Fibroblast of skin of right quadriceps (primary cell): ENCODE measurements around the gene SLC66A3.
A peak's percentile ranks its signal among the peaks of the same experiment; 100 is the strongest.

Source experiments
- DNase-seq: peaks from one replicate; pipeline ENCODE4 v3.0.0-alpha.2; 2013

SLC66A3 gene

GRCh38 chr2:11155381-11156035 lies at the start of gene SLC66A3:
Gene SLC66A3 (plus strand): TSS chr2:11155467. CDS start chr2:11155547, 80 bp downstream.
- DNase-seq, result peak; percentile 88

GRCh38 chr2:11109002-11109401 lies 46.3 kb upstream of the SLC66A3 start:
- DNase-seq, result no peak

GRCh38 chr2:11112870-11113428 lies 42.3 kb upstream of the SLC66A3 start:
- no peak for DNase-seq

GRCh38 chr2:11117776-11118175 lies 37.5 kb upstream of the SLC66A3 start:
- no peak for DNase-seq

GRCh38 chr2:11118761-11119160 lies 36.5 kb upstream of the SLC66A3 start:
- no peak for DNase-seq

- peak; percentile 40 for DNase-seq
These were observed 34.0 kb upstream of the SLC66A3 start for GRCh38 chr2:11121099-11121822.

- DNase-seq, result no peak
These were observed 33.5 kb upstream of the SLC66A3 start for GRCh38 chr2:11121823-11122155.

- DNase-seq, result no peak
These were observed 32.9 kb upstream of the SLC66A3 start for GRCh38 chr2:11122380-11122779.

- DNase-seq, result no peak
These were observed 32.1 kb upstream of the SLC66A3 start for GRCh38 chr2:11123001-11123809.

- DNase-seq, result peak; percentile 28
These were observed 31.2 kb upstream of the SLC66A3 start for GRCh38 chr2:11123856-11124759.

- no peak for DNase-seq
These were observed 30.6 kb upstream of the SLC66A3 start for GRCh38 chr2:11124760-11125068.

GRCh38 chr2:11127761-11128160 lies 27.5 kb upstream of the SLC66A3 start:
- no peak for DNase-seq

- peak; percentile 60 for DNase-seq
These were observed 26.9 kb upstream of the SLC66A3 start for GRCh38 chr2:11128243-11128951.

- DNase-seq, result peak; percentile 25
These were observed 25.4 kb upstream of the SLC66A3 start for GRCh38 chr2:11129598-11130449.

GRCh38 chr2:11131166-11131920 lies 23.9 kb upstream of the SLC66A3 start:
- DNase-seq, result no peak

GRCh38 chr2:11132036-11132671 lies 23.1 kb upstream of the SLC66A3 start:
- DNase-seq, result no peak

GRCh38 chr2:11133238-11133935 lies 21.9 kb upstream of the SLC66A3 start:
- DNase-seq, result no peak

- no peak for DNase-seq
These were observed 21.3 kb upstream of the SLC66A3 start for GRCh38 chr2:11133936-11134320.

- DNase-seq, result no peak
These were observed 20.9 kb upstream of the SLC66A3 start for GRCh38 chr2:11134349-11134748.
